GM12873 (cell line): ENCODE measurements around the gene HEATR1.

Experiments used
- TF ChIP-seq, protein P1 (sequence below): IDR thresholded peaks from 2 replicates; pipeline ENCODE4 v1.5.1; 2012; ENCODE audit warnings: low read depth, mild to moderate bottlenecking, moderate library complexity, low read length, control low read depth; ENCODE audit not compliant: insufficient read depth; ENCODE audit errors: missing control alignments

The HEATR1 gene

GRCh38 chr1:236558081-236558480, 46.2 kb downstream of the HEATR1 start:
- TF ChIP-seq, protein P1, sequence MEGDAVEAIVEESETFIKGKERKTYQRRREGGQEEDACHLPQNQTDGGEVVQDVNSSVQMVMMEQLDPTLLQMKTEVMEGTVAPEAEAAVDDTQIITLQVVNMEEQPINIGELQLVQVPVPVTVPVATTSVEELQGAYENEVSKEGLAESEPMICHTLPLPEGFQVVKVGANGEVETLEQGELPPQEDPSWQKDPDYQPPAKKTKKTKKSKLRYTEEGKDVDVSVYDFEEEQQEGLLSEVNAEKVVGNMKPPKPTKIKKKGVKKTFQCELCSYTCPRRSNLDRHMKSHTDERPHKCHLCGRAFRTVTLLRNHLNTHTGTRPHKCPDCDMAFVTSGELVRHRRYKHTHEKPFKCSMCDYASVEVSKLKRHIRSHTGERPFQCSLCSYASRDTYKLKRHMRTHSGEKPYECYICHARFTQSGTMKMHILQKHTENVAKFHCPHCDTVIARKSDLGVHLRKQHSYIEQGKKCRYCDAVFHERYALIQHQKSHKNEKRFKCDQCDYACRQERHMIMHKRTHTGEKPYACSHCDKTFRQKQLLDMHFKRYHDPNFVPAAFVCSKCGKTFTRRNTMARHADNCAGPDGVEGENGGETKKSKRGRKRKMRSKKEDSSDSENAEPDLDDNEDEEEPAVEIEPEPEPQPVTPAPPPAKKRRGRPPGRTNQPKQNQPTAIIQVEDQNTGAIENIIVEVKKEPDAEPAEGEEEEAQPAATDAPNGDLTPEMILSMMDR: no peak

- TF ChIP-seq, protein P1: no peak
These were observed 47.7 kb downstream of the HEATR1 start for GRCh38 chr1:236556606-236557005.

GRCh38 chr1:236553370-236553769, 50.9 kb downstream of the HEATR1 start:
- TF ChIP-seq, protein P1: no peak

GRCh38 chr1:236552901-236553300, 51.4 kb downstream of the HEATR1 start:
- TF ChIP-seq, protein P1: no peak

DNA sequence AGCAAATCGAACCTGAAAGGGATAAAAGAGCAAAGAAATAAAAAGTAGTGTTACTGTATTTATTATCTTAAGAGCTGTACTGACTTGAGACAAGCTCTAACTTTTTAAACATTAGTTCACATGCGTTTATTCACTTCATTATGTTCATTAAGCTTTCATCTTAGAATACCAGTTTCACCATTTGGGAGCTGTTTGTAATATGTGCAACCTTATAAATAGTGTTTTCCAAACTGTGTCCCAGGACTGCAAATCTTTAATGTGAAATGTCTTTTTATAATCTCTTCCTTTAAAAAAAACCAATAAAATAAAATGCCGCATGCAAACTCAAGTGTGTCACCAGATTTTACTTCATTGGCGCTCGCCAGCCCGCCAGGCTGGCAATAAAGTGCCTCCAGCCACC, 52.2 kb downstream of the HEATR1 start:
- TF ChIP-seq, protein P1: no peak

- TF ChIP-seq, protein P1: no peak
These were observed 53.1 kb downstream of the HEATR1 start for GRCh38 chr1:236550961-236551851.

GRCh38 chr1:236548452-236548851, 55.9 kb downstream of the HEATR1 start:
- TF ChIP-seq, protein P1: no peak
